Left ventricle myocardium inferior (tissue), 1 donor: Measurements from ENCODE around the gene EPHB1. TPM values are rescaled to one million over a fixed set of nuclear protein-coding genes. Genes with fewer than 3 reads are reported as not detected.
"Not testable (repeated sequence)": the region's sequence is repeated elsewhere in the genome, so short reads cannot be mapped to it uniquely, and the experiment has no call there.

Source experiments
- DNase-seq: peaks from one replicate; pipeline ENCODE4 v3.0.0-alpha.2; 2020
- H3K27ac ChIP-seq: fragments of 200-600 bp; replicated peaks from 2 replicates; pipeline ENCODE4 v1.8.0; 2021
- H3K27me3 ChIP-seq: fragments of 200-600 bp; 2 replicates; pipeline ENCODE4 v1.8.0; 2021; ENCODE audit warnings: low read depth
- H3K36me3 ChIP-seq: fragments of 200-600 bp; 2 replicates; pipeline ENCODE4 v1.8.0; 2021
- H3K4me1 ChIP-seq: fragments of 200-600 bp; 2 replicates; pipeline ENCODE4 v1.8.0; 2021
- H3K4me3 ChIP-seq: fragments of 200-600 bp; 2 replicates; pipeline ENCODE4 v1.8.0; 2021; ENCODE audit warnings: mild to moderate bottlenecking, moderate library complexity
- H3K9me3 ChIP-seq: fragments of 200-600 bp; replicated peaks from 2 replicates; pipeline ENCODE4 v1.8.0; 2021
- intact Hi-C: fragments of 100-400 bp; cut with micrococcal nuclease; formaldehyde crosslinking; loops from one replicate; pipeline ENCODE4 v1.11.0; 2022
- total RNA-seq: library from RNA; stranded (reverse); fragmentation: NEBNext Ultra II Directional; extraction: Animal tissue kit (Norgen Biotek cat#: 25700); gene quantifications from one replicate; pipeline ENCODE4 v1.2.1, GENCODE V29; 2021
- TF ChIP-seq, protein P1 (sequence below): fragments of 200-600 bp; IDR thresholded peaks from 2 replicates; pipeline ENCODE4 v1.8.0; 2021; ENCODE audit warnings: antibody characterized with exemption, mild to moderate bottlenecking, borderline replicate concordance
- donor health status: DM: no; HTN: yes; CAD: no; lungs with severe emphysema.

Gene EPHB1
- total RNA-seq, 1 donor from 2014 or later = 1.3 TPM

DNA sequence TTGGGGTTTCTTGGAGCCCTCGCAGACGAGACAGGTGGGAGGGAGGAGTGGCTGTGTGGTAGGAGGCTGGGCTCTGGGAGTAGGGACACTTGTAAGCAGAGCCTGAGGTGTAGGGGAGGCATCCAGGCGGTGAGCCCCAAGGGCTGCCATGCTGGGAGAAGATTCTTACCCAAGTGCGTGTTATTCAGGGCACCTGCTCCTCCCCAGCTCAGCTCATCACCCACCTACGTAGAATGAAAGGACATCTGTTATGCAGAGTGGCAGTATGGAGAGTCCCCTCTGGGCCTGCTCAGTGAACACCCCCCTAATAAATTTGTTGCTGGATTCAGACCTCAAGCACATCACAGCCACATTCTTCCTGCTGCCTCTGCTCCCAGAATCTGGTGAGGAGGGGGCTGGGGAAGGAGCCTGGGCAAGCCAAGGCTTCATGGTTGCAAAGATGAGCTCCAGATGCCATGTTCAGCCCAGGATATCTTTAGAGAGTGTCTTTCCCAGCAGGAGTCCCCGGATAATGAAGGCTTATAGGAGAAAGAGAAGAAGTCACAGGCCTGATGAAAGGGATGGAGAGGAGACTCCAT, 261.8 kb downstream of the EPHB1 start:
- no peaks in the 10 kb centered on the region for H3K27me3 ChIP-seq
- intact Hi-C loops = no loop called here
- H3K4me3 ChIP-seq = no peak overlapping the region
- TF ChIP-seq, protein P1, sequence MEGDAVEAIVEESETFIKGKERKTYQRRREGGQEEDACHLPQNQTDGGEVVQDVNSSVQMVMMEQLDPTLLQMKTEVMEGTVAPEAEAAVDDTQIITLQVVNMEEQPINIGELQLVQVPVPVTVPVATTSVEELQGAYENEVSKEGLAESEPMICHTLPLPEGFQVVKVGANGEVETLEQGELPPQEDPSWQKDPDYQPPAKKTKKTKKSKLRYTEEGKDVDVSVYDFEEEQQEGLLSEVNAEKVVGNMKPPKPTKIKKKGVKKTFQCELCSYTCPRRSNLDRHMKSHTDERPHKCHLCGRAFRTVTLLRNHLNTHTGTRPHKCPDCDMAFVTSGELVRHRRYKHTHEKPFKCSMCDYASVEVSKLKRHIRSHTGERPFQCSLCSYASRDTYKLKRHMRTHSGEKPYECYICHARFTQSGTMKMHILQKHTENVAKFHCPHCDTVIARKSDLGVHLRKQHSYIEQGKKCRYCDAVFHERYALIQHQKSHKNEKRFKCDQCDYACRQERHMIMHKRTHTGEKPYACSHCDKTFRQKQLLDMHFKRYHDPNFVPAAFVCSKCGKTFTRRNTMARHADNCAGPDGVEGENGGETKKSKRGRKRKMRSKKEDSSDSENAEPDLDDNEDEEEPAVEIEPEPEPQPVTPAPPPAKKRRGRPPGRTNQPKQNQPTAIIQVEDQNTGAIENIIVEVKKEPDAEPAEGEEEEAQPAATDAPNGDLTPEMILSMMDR = no peak
- H3K9me3 ChIP-seq = peaks cover 3% of the 10 kb centered on the region
- H3K4me1 ChIP-seq = no peaks in the 10 kb centered on the region
- no peak overlapping the region for H3K27ac ChIP-seq
- no peak for DNase-seq
- H3K36me3 ChIP-seq = no peaks in the 10 kb centered on the region

DNA sequence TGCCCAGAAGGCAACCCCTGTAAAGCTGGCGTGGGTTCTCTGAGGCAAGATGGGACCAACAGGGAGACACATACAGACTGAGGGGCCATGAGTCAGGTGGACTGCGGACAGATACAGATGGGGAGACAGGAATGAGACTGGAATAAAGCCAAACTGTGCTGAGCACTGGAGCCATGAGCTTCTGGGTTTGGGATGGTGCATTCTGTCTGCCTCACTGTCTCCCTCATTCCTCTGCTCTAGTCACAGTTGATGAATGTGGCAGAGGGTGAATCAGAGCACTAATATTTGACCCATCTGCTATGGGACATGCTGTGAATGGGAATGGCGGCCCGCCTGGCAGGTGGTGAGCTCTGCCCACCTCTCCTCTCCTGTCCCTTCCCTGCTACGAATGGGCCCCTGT, 262.9 kb downstream of the EPHB1 start:
- Histone ChIP-seq H3K36me3 (no peaks in the 10 kb centered on the region), H3K9me3 (peaks cover 12% of the 10 kb centered on the region), H3K4me1 (no peaks in the 10 kb centered on the region), H3K27ac (no peak overlapping the region), H3K27me3 (no peaks in the 10 kb centered on the region), H3K4me3 (no peak overlapping the region)
- TF ChIP-seq, protein P1 = no peak
- intact Hi-C loops = no loop called here
- no peak for DNase-seq

DNA sequence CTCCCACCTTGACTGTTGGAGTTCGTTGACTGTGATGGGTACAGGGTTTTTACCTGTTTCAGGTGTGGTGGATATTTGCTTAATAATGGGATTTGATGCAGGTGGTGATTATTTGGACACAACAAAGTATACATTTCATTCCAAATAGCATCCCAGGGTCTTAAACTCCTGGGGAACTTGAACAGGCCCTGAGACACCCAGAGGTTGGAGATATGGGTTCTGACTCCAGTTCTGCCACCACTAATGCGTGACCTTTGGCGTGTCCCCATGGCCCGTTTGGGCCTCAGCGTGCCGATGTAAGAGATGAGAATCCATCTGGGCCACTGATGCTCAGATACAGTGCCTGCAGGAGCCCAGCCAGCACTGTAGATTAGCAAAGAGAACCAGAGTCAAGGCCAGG, 264.5 kb downstream of the EPHB1 start:
- Histone ChIP-seq H3K27me3 (no peaks in the 10 kb centered on the region), H3K27ac (no peak overlapping the region), H3K36me3 (no peaks in the 10 kb centered on the region), H3K4me1 (no peaks in the 10 kb centered on the region), H3K9me3 (peaks cover 28% of the 10 kb centered on the region), H3K4me3 (no peak overlapping the region)
- intact Hi-C loops = no loop called here
- TF ChIP-seq, protein P1 = no peak
- DNase-seq = no peak

DNA sequence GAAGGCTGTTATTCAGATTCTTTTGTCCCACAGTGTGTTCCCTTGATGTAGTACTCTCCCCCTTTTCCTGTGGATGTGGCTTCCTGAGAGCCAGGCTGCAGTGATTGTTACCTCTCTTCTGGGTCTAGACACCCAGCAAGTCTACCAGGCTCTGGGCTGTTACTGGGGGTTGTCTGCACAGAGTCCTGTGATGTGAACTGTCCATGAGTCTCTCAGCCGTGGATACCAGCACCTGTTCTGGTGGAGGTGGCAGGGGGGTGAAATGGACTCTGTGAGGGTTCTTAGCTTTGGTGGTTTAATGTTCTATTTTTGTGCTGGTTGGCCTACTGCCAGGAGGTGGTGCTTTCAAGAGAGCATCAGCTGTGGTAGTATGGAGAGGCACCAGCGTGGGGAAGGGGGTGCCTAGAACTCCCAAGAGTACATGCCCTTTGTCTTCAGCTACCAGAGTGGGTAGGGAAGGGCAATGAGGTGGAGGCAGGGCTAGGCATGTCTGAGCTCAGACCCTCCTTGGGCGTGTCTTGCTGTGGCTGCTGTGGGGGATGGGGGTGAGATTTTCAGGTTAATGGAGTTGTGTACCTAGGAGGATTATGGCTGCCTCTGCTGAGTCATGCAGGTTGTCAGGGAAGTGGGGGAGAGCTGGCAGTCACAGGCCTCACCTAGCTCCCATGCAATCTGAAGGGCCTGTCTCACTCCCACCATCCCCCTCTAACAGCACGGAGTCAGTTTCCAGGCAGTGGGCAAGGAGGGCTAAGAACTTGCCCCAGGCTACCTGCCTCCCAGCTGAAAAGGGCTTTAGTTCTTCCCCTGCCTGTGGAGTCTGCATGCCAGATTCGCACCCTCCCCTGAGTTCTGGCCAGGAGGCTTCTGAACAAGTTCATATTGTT, 272.0 kb downstream of the EPHB1 start:
- intact Hi-C loops, H3K4me1 ChIP-seq, H3K4me3 ChIP-seq, H3K36me3 ChIP-seq, DNase-seq, H3K27me3 ChIP-seq, H3K27ac ChIP-seq: not testable (repeated sequence)
- peaks cover 30% of the 10 kb centered on the region for H3K9me3 ChIP-seq

DNA sequence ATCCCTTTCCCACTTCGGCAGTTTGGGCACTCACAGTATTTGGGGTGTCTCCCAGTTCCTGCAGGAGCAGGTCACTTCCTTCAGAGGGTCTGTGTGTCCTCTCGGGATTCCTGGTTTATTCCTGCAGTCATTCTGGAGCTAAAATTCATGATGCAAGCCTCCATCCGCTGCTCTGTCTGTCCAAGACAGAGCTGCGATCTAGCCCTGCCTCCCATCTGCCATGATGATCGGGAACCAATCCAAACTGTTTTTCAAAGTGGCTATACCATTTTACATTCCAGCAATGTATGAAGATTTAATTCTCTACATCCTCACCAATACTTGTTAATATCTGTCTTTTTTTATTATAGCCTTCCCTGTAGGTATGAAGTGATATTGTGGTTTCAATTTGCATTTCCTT, 273.0 kb downstream of the EPHB1 start:
- H3K27ac ChIP-seq = no peak overlapping the region
- intact Hi-C loops = no loop called here
- no peaks in the 10 kb centered on the region for H3K27me3 ChIP-seq
- no peak overlapping the region for H3K4me3 ChIP-seq
- peaks cover 4% of the 10 kb centered on the region for H3K4me1 ChIP-seq
- H3K36me3 ChIP-seq = no peaks in the 10 kb centered on the region
- peaks cover 20% of the 10 kb centered on the region for H3K9me3 ChIP-seq
- TF ChIP-seq, protein P1 = no peak
- no peak for DNase-seq

DNA sequence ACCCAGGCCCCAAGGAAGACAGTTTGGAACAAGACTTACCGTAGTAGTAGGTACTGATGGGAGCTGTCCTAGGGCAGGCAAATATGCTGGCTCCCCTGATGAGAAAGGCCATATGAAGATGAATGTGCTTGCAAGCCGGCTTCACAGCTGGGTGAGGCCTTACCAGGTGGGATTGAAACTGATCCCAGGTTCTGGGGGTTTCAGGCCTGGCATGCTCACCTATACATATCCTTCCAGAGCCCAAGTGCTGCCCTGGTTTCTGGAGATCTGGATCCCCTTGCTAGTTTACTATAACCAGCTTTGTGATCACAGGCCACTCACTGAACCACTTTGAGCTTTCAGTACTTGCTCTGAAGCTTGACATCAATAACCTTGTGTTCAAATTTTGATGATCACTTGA, 274.3 kb downstream of the EPHB1 start:
- intact Hi-C loops = no loop called here
- peaks cover 4% of the 10 kb centered on the region for H3K4me1 ChIP-seq
- DNase-seq = no peak
- H3K9me3 ChIP-seq = peaks cover 12% of the 10 kb centered on the region
- no peaks in the 10 kb centered on the region for H3K27me3 ChIP-seq
- H3K36me3 ChIP-seq = no peaks in the 10 kb centered on the region
- TF ChIP-seq, protein P1 = no peak
- H3K4me3 ChIP-seq = no peak overlapping the region
- H3K27ac ChIP-seq = no peak overlapping the region
